Measurements from ENCODE around the gene FAM149B1. TPM values are rescaled to one million over a fixed set of nuclear protein-coding genes. Genes with fewer than 3 reads are reported as not detected.
"Not testable (repeated sequence)": the region's sequence is repeated elsewhere in the genome, so short reads cannot be mapped to it uniquely, and the experiment has no call there.

FAM149B1 gene
- total RNA-seq, 1 donor from 2014 or later: 26.0 TPM

GRCh38 chr10:73233883-73234282 is 66.0 kb downstream of the FAM149B1 start:
- DNase-seq: no peak

- no peak for DNase-seq
Observed at GRCh38 chr10:73234695-73235094, 66.8 kb downstream of the FAM149B1 start.

GRCh38 chr10:73238990-73239566 is 71.2 kb downstream of the FAM149B1 start:
- no peak for DNase-seq

GRCh38 chr10:73239908-73240307 is 72.0 kb downstream of the FAM149B1 start:
- no peak for DNase-seq

GRCh38 chr10:73244866-73245477 is 77.1 kb downstream of the FAM149B1 start:
- DNase-seq: peak; percentile 32

- peak; percentile 21 for DNase-seq
Observed at GRCh38 chr10:73246322-73246645, 78.4 kb downstream of the FAM149B1 start.

- peak; percentile 97 for DNase-seq
Observed at GRCh38 chr10:73246646-73247508, 79.0 kb downstream of the FAM149B1 start, which contains the start of gene DNAJC9. DNAJC9 (minus strand) TSS chr10:73247255; CDS start chr10:73247189, 66 bp downstream.

- peak; percentile 6 for DNase-seq
Observed at GRCh38 chr10:73247509-73248258, 79.8 kb downstream of the FAM149B1 start.

- DNase-seq: no peak
Observed at GRCh38 chr10:73248259-73248724, 80.4 kb downstream of the FAM149B1 start.

- DNase-seq: peak; percentile 25
Observed at GRCh38 chr10:73251683-73252444, 83.9 kb downstream of the FAM149B1 start.

GRCh38 chr10:73252445-73253224 is 84.7 kb downstream of the FAM149B1 start, which contains the start of gene MRPS16:
MRPS16 (minus strand) TSS chr10:73252644; CDS start chr10:73252482, 162 bp downstream.
- DNase-seq: peak; percentile 98

- DNase-seq: peak; percentile 21
Observed at GRCh38 chr10:73253225-73253555, 85.3 kb downstream of the FAM149B1 start.

- DNase-seq: not testable (repeated sequence)
Observed at GRCh38 chr10:73258612-73259011, 90.7 kb downstream of the FAM149B1 start.

GRCh38 chr10:73261362-73261995 is 93.6 kb downstream of the FAM149B1 start:
- no peak for DNase-seq

GRCh38 chr10:73262105-73262730 is 94.3 kb downstream of the FAM149B1 start:
- DNase-seq: peak; percentile 53

GRCh38 chr10:73262880-73263555 is 95.1 kb downstream of the FAM149B1 start:
- DNase-seq: no peak

GRCh38 chr10:73263693-73264347 is 95.9 kb downstream of the FAM149B1 start:
- peak; percentile 49 for DNase-seq

GRCh38 chr10:73264423-73264822 is 96.5 kb downstream of the FAM149B1 start:
- no peak for DNase-seq

GRCh38 chr10:73281097-73281496 is 113.2 kb downstream of the FAM149B1 start:
- no peak for DNase-seq
